NB4 (cell line): ENCODE results near the gene DOK6.

Experiments used
- MYC ChIP-seq: IDR thresholded peaks from 2 replicates; pipeline ENCODE4 v1.6.1; 2011; ENCODE audit warnings: low read depth, low read length
- POLR2A ChIP-seq: IDR thresholded peaks from 2 replicates; pipeline ENCODE4 v1.6.1; 2011; ENCODE audit warnings: mild to moderate bottlenecking; ENCODE audit not compliant: insufficient read length; ENCODE audit errors: extremely low read depth
- TF ChIP-seq, protein P1 (sequence below): IDR thresholded peaks from one replicate; pipeline ENCODE4 v1.5.1; 2012; ENCODE audit warnings: low read depth, low read length
- TF ChIP-seq, protein P2 (sequence below): IDR thresholded peaks from 2 replicates; pipeline ENCODE4 v1.6.1; 2011; ENCODE audit warnings: low read depth, low read length

DNA sequence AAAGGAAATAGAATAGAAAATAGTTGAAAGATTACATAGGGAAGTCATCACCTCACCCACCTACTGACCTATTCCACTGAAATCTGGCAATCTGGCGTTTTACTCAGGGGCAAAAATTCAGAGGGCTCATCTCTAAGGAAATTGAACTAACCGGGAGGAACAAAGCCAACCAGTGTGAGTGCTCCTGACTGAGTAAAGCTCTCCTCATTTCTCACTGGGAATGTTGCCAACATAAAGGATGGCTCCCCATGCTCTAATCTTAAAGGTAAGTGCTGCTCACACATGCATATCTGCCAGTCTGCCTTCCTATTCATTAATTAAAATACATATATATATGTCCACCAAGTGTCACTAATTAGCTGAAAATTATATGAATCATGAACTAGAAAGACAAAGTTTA, 13.5 kb upstream of the DOK6 start:
- TF ChIP-seq POLR2A (no peak), MYC (no peak)
- TF ChIP-seq, protein P1, sequence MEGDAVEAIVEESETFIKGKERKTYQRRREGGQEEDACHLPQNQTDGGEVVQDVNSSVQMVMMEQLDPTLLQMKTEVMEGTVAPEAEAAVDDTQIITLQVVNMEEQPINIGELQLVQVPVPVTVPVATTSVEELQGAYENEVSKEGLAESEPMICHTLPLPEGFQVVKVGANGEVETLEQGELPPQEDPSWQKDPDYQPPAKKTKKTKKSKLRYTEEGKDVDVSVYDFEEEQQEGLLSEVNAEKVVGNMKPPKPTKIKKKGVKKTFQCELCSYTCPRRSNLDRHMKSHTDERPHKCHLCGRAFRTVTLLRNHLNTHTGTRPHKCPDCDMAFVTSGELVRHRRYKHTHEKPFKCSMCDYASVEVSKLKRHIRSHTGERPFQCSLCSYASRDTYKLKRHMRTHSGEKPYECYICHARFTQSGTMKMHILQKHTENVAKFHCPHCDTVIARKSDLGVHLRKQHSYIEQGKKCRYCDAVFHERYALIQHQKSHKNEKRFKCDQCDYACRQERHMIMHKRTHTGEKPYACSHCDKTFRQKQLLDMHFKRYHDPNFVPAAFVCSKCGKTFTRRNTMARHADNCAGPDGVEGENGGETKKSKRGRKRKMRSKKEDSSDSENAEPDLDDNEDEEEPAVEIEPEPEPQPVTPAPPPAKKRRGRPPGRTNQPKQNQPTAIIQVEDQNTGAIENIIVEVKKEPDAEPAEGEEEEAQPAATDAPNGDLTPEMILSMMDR, result no peak
- TF ChIP-seq, protein P2, sequence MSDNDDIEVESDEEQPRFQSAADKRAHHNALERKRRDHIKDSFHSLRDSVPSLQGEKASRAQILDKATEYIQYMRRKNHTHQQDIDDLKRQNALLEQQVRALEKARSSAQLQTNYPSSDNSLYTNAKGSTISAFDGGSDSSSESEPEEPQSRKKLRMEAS, result no peak
